GM21528 (cell line): Measurements from ENCODE around the gene WDFY2.

Experiments used
- ATAC-seq: cut with Tn5 transposase; IDR thresholded peaks from one replicate; pipeline ENCODE4 v1.9.1; 2021; ENCODE audit warnings: mild to moderate bottlenecking, moderate library complexity; ENCODE audit not compliant: unreplicated experiment, low FRiP score

The WDFY2 gene

GRCh38 chr13:51783428-51784094, 199.3 kb downstream of the WDFY2 start:
- no peak for ATAC-seq

GRCh38 chr13:51784097-51784496, 199.8 kb downstream of the WDFY2 start:
- ATAC-seq = no peak

GRCh38 chr13:51785712-51786424, 201.6 kb downstream of the WDFY2 start:
- no peak for ATAC-seq

- no peak for ATAC-seq
Observed at GRCh38 chr13:51786425-51787265, 202.4 kb downstream of the WDFY2 start.

GRCh38 chr13:51793570-51794271, 209.5 kb downstream of the WDFY2 start:
- ATAC-seq = peak; percentile 67

- no peak for ATAC-seq
Observed at GRCh38 chr13:51794964-51795363, 210.7 kb downstream of the WDFY2 start.

GRCh38 chr13:51795419-51795818, 211.2 kb downstream of the WDFY2 start:
- ATAC-seq = no peak

GRCh38 chr13:51796546-51796945, 212.3 kb downstream of the WDFY2 start:
- ATAC-seq = no peak

- no peak for ATAC-seq
Observed at GRCh38 chr13:51797664-51798488, 213.6 kb downstream of the WDFY2 start.

- no peak for ATAC-seq
Observed at GRCh38 chr13:51799261-51799660, 215.0 kb downstream of the WDFY2 start.

- no peak for ATAC-seq
Observed at GRCh38 chr13:51800486-51800885, 216.2 kb downstream of the WDFY2 start.

- no peak for ATAC-seq
Observed at GRCh38 chr13:51801631-51802099, 217.4 kb downstream of the WDFY2 start.

GRCh38 chr13:51802631-51803418, 218.6 kb downstream of the WDFY2 start:
- ATAC-seq = peak; percentile 1

- ATAC-seq = peak; percentile 87
Observed at GRCh38 chr13:51803422-51804294, 219.4 kb downstream of the WDFY2 start, which contains the start of gene DHRS12. Gene DHRS12, minus strand, starts transcription at chr13:51804163. Its CDS starts 4,504 bp downstream, at chr13:51799659.

GRCh38 chr13:51804295-51805172, 220.3 kb downstream of the WDFY2 start:
- no peak for ATAC-seq

- no peak for ATAC-seq
Observed at GRCh38 chr13:51805313-51805712, 221.1 kb downstream of the WDFY2 start.

- ATAC-seq = no peak
Observed at GRCh38 chr13:51805925-51806324, 221.7 kb downstream of the WDFY2 start.
